Gastrocnemius medialis (tissue), 4 donors: Measurements from ENCODE around the gene SHB. TPM values are rescaled to one million over a fixed set of nuclear protein-coding genes. Genes with fewer than 3 reads are reported as not detected.

Experiments
- ATAC-seq, 2 donors: fragments of 150-250 bp; one replicate each; pipeline ENCODE4 v1.9.1; 2016
- DNase-seq, 2 donors: peaks; one replicate each; pipeline ENCODE4 v3.0.0-alpha.2; 2019
- H3K27ac ChIP-seq, 4 donors: fragments of 200-600 bp; sonication (generic); 1 replicate in 1 of 4; 2 replicates in 3 of 4; pipeline ENCODE4 v1.5.1; 2016 to 2018; ENCODE audit warnings: mild to moderate bottlenecking in 2 of 4, moderate library complexity in 1 of 4
- H3K27me3 ChIP-seq, 3 donors: fragments of 200-600 bp; sonication (generic) in 2 of 3; 1 replicate in 1 of 3; 2 replicates in 2 of 3; pipeline versions ENCODE4 v1.5.1 to v1.6.0; 2016 to 2019; ENCODE audit warnings: mild to moderate bottlenecking in 1 of 3, moderate library complexity in 1 of 3
- H3K36me3 ChIP-seq, 2 donors: fragments of 200-600 bp; sonication (generic) in 1 of 2; one replicate each; pipeline ENCODE4 v1.5.1; 2017 to 2018
- H3K4me1 ChIP-seq, 2 donors: fragments of 200-600 bp; sonication (generic) in 1 of 2; one replicate each; pipeline ENCODE4 v1.5.1; 2016 to 2017; ENCODE audit warnings: mild to moderate bottlenecking in 2 of 2
- H3K4me3 ChIP-seq, 4 donors: fragments of 200-600 bp; sonication (generic) in 3 of 4; 1 replicate in 1 of 4; 2 replicates in 3 of 4; pipeline ENCODE4 v1.5.1; 2016 to 2019; ENCODE audit warnings: mild to moderate bottlenecking in 2 of 4
- H3K9me3 ChIP-seq, 3 donors: fragments of 200-600 bp; sonication (generic) in 2 of 3; 1 replicate in 1 of 3; 2 replicates in 2 of 3; pipeline ENCODE4 v1.5.1; 2016 to 2019
- CTCF ChIP-seq, 5 experiments: fragments of 450-650 bp in 3 of 5; fragments of 200-600 bp in 2 of 5; sonication (generic) in 2 of 5; IDR thresholded peaks in 4 of 5; conservative IDR thresholded peaks in 1 of 5; 1 replicate in 4 of 5; 2 replicates in 1 of 5; pipeline ENCODE4 v1.5.1; 2016 to 2019; ENCODE audit warnings: antibody characterized with exemption in 5 of 5, mild to moderate bottlenecking in 3 of 5, moderate library complexity in 3 of 5
- POLR2A ChIP-seq, 2 donors: fragments of 450-650 bp; IDR thresholded peaks; one replicate each; pipeline ENCODE4 v1.6.1; 2017; ENCODE audit warnings: antibody characterized with exemption in 2 of 2, mild to moderate bottlenecking in 2 of 2, moderate library complexity in 2 of 2
- in situ Hi-C, 4 donors: fragments of 200-750 bp; cut with MboI; loops; one replicate each; pipeline versions ENCODE4 v1.15.0 to v1.8.0; 2017; ENCODE audit warnings: low sequenced_read_pairs in 4 of 4
- intact Hi-C: fragments of 100-400 bp; cut with DNase I; formaldehyde crosslinking; loops from one replicate; pipeline ENCODE4 v1.15.1; 2023; ENCODE audit warnings: low total_unique reads
- total RNA-seq, 4 donors: library from RNA; depleted of rRNA; stranded (reverse); fragments of >200 nt; gene quantifications; one replicate each; pipeline versions ENCODE4 v1.1.0 to v1.2.3, GENCODE V29; 2016

The SHB gene
- total RNA-seq, 4 donors from 2014 or later, result 1.2 to 6.1 (median 4.6) TPM

GRCh38 chr9:38030658-38031057 lies 38.4 kb downstream of the SHB start:
- no peak overlapping the region for H3K27ac ChIP-seq
- no peaks in the 10 kb centered on the region for H3K27me3 ChIP-seq
- H3K36me3 ChIP-seq, result no peaks in the 10 kb centered on the region
- intact Hi-C loops, result no loop called here
- no peak for DNase-seq
- in situ Hi-C loops, result no loop called here
- peaks cover 22 to 41% of the 10 kb centered on the region in 2 donors for H3K4me1 ChIP-seq
- no peak for ATAC-seq
- H3K9me3 ChIP-seq, result no peaks in the 10 kb centered on the region
- H3K4me3 ChIP-seq, result no peak overlapping the region
- TF ChIP-seq CTCF (IDR thresholded peaks at IDR 0.05 in 4 of 5, conservative IDR thresholded peaks at IDR 0.05 in 1 of 5), result no peak
- no peak for TF ChIP-seq POLR2A (IDR thresholded peaks at IDR 0.05)

GRCh38 chr9:38029915-38030638 lies 39.0 kb downstream of the SHB start:
- Histone ChIP-seq H3K4me3 (no peak overlapping the region), H3K27me3 (no peaks in the 10 kb centered on the region), H3K4me1 (peaks cover 28 to 45% of the 10 kb centered on the region in 2 donors), H3K36me3 (no peaks in the 10 kb centered on the region), H3K27ac (no peak overlapping the region), H3K9me3 (no peaks in the 10 kb centered on the region)
- intact Hi-C loops (loop anchor here (5.0 kb wide), 1 partner anchor 32 kb away; no protein-coding TSS in a partner anchor), in situ Hi-C loops (no loop called here)
- TF ChIP-seq POLR2A (IDR thresholded peaks at IDR 0.05), result no peak
- DNase-seq (no peak), ATAC-seq (no peak)

GRCh38 chr9:38027714-38028113 lies 41.3 kb downstream of the SHB start:
- Histone ChIP-seq H3K9me3 (no peaks in the 10 kb centered on the region), H3K4me1 (peaks cover 30 to 54% of the 10 kb centered on the region in 2 donors), H3K27me3 (no peaks in the 10 kb centered on the region), H3K4me3 (no peak overlapping the region), H3K27ac (no peak overlapping the region), H3K36me3 (no peaks in the 10 kb centered on the region)
- in situ Hi-C loops (no loop called here), intact Hi-C loops (loop anchor here (5.0 kb wide), 1 partner anchor 35 kb away; no protein-coding TSS in a partner anchor)
- DNase-seq (no peak), ATAC-seq (no peak)
- no peak for TF ChIP-seq POLR2A (IDR thresholded peaks at IDR 0.05)
- no peak for TF ChIP-seq CTCF (IDR thresholded peaks at IDR 0.05 in 4 of 5, conservative IDR thresholded peaks at IDR 0.05 in 1 of 5)

- DNase-seq (no peak), ATAC-seq (no peak)
- peaks cover 28 to 47% of the 10 kb centered on the region in 2 donors for H3K4me1 ChIP-seq
- intact Hi-C loops (loop anchor here (5.0 kb wide), 1 partner anchor 35 kb away; no protein-coding TSS in a partner anchor), in situ Hi-C loops (no loop called here)
- H3K4me3 ChIP-seq, result no peak overlapping the region
- no peaks in the 10 kb centered on the region for H3K36me3 ChIP-seq
- H3K9me3 ChIP-seq, result no peaks in the 10 kb centered on the region
- no peaks in the 10 kb centered on the region for H3K27me3 ChIP-seq
- peak overlapping the region; percentile 35 to 44 (median 40) for H3K27ac ChIP-seq
- no peak for TF ChIP-seq CTCF (IDR thresholded peaks at IDR 0.05 in 4 of 5, conservative IDR thresholded peaks at IDR 0.05 in 1 of 5)
- no peak for TF ChIP-seq POLR2A (IDR thresholded peaks at IDR 0.05)
These were observed 42.0 kb downstream of the SHB start for GRCh38 chr9:38026840-38027527.
